Cardiac fibroblast (primary cell): Measurements from ENCODE around the gene NFATC1.

ENCODE experiments used
- DNase-seq, 2 donors: peaks; one replicate each; pipeline versions ENCODE4 v3.0.0 to v3.0.0-alpha.2; 2010; ENCODE audit warnings: low read depth in 2 of 2
- H3K4me3 ChIP-seq, 2 donors: replicated peaks in 1 of 2; 1 replicate in 1 of 2; 2 replicates in 1 of 2; pipeline ENCODE4 v1.5.1; 2011; ENCODE audit warnings: low read depth in 2 of 2, low read length in 2 of 2, mild to moderate bottlenecking in 2 of 2, moderate library complexity in 1 of 2
- CTCF ChIP-seq: IDR thresholded peaks from one replicate; pipeline ENCODE4 v1.5.1; 2011; ENCODE audit warnings: low read depth, mild to moderate bottlenecking, low read length, inconsistent platforms

Gene NFATC1

GRCh38 chr18:79440316-79441110, 44.8 kb downstream of the NFATC1 start:
- H3K4me3 ChIP-seq = no peak overlapping the region
- no peak for TF ChIP-seq CTCF
- DNase-seq = no peak

- TF ChIP-seq CTCF = no peak
- DNase-seq = no peak
These were observed 45.7 kb downstream of the NFATC1 start for GRCh38 chr18:79441420-79441819.

GRCh38 chr18:79442508-79443221, 46.9 kb downstream of the NFATC1 start:
- DNase-seq = peak; percentile 76 to 77
- TF ChIP-seq CTCF = no peak
- no peak overlapping the region for H3K4me3 ChIP-seq

More at GRCh38 chr18:79441420-79441819, 45.7 kb downstream of the NFATC1 start:
- no peak overlapping the region for H3K4me3 ChIP-seq

GRCh38 chr18:79445221-79445620, 49.5 kb downstream of the NFATC1 start:
- no peak for DNase-seq
- H3K4me3 ChIP-seq = no peak overlapping the region
- TF ChIP-seq CTCF = no peak

GRCh38 chr18:79445696-79446561, 50.2 kb downstream of the NFATC1 start:
- TF ChIP-seq CTCF = no peak
- no peak overlapping the region for H3K4me3 ChIP-seq
- DNase-seq = peak in 1 of 2 donors; percentile 21

GRCh38 chr18:79446931-79447330, 51.2 kb downstream of the NFATC1 start:
- no peak for TF ChIP-seq CTCF
- DNase-seq = no peak
- H3K4me3 ChIP-seq = no peak overlapping the region
